ENCODE results near the gene PITPNM2. TPM values are rescaled to one million over a fixed set of nuclear protein-coding genes. Genes with fewer than 3 reads are reported as not detected.
A peak's percentile ranks its signal among the peaks of the same experiment; 100 is the strongest.

Gene PITPNM2
- polyA plus RNA-seq, 1 donor (not counting 4 experiments of a cell fraction or from before 2014, with no cell fraction given) = 1.4 TPM

GRCh38 chr12:123115409-123116121, 35.3 kb downstream of the PITPNM2 start:
- Histone ChIP-seq H3K4me2 (ENCODE audit: control insufficient read depth, extremely low read depth, insufficient read depth, low read depth, low read length) (peak overlapping the region; percentile 29), H3K79me2 (ENCODE audit: control insufficient read depth, insufficient read depth, low read length) (no peaks in the 10 kb centered on the region), H3K9ac (ENCODE audit: control insufficient read depth, extremely low read depth, insufficient read depth, low read length) (no peak overlapping the region), H3K4me3 (ENCODE audit: control insufficient read depth in 2 of 3, extremely low read depth in 1 of 3, insufficient read depth in 2 of 3, low read depth in 1 of 3, low read length in 3 of 3) (no peak overlapping the region), H3K9me1 (ENCODE audit: control insufficient read depth, extremely low read depth, insufficient read depth, low read length) (peaks cover 4% of the 10 kb centered on the region), H3K9me3 (ENCODE audit: control insufficient read depth, low read depth, low read length) (no peaks in the 10 kb centered on the region), H3K36me3 (ENCODE audit: control insufficient read depth in 2 of 2, extremely low read depth in 1 of 2, insufficient read depth in 2 of 2, low read length in 2 of 2) (no peaks in the 10 kb centered on the region), H3K27ac (ENCODE audit: control insufficient read depth, insufficient read depth, low read length) (no peak overlapping the region), H2AFZ (ENCODE audit: control insufficient read depth, low read length) (no peak overlapping the region), H3K27me3 (ENCODE audit: control insufficient read depth, extremely low read depth, insufficient read depth, low read length) (no peaks in the 10 kb centered on the region), H3K4me1 (ENCODE audit: control insufficient read depth, extremely low read depth, insufficient read depth, low read length) (peaks cover 22% of the 10 kb centered on the region), H4K20me1 (ENCODE audit: control insufficient read depth, extremely low read depth, insufficient read depth, low read length) (peaks cover 3% of the 10 kb centered on the region)
- FAIRE-seq (peak; percentile 80), DNase-seq (ENCODE audit: low read depth, low spot score) (peak; percentile 46)
- TF ChIP-seq CTCF (optimal IDR thresholded peaks at IDR 0.05 in 1 of 3, IDR thresholded peaks at IDR 0.05 in 1 of 3, conservative IDR thresholded peaks at IDR 0.05 in 1 of 3; ENCODE audit: extremely low read depth in 1 of 3, insufficient read depth in 2 of 3, low read length in 3 of 3) = no peak
- no peak for TF ChIP-seq EZH2 (IDR thresholded peaks at IDR 0.05; ENCODE audit: low read length)
- dilution Hi-C loops (cut with MboI; ENCODE audit: extremely low pct_ligation_motif_present, low sequenced_read_pairs) = no loop called here

GRCh38 chr12:123114304-123115083, 36.4 kb downstream of the PITPNM2 start:
- Histone ChIP-seq H3K36me3 (ENCODE audit: control insufficient read depth in 2 of 2, extremely low read depth in 1 of 2, insufficient read depth in 2 of 2, low read length in 2 of 2) (peaks cover 0 to under 1% of the 10 kb centered on the region in 2 experiments), H3K79me2 (ENCODE audit: control insufficient read depth, insufficient read depth, low read length) (no peaks in the 10 kb centered on the region), H3K4me1 (ENCODE audit: control insufficient read depth, extremely low read depth, insufficient read depth, low read length) (peaks cover 20% of the 10 kb centered on the region), H3K9me1 (ENCODE audit: control insufficient read depth, extremely low read depth, insufficient read depth, low read length) (no peaks in the 10 kb centered on the region), H3K9ac (ENCODE audit: control insufficient read depth, extremely low read depth, insufficient read depth, low read length) (no peak overlapping the region), H3K27ac (ENCODE audit: control insufficient read depth, insufficient read depth, low read length) (no peak overlapping the region), H2AFZ (ENCODE audit: control insufficient read depth, low read length) (no peak overlapping the region), H3K4me2 (ENCODE audit: control insufficient read depth, extremely low read depth, insufficient read depth, low read depth, low read length) (peak overlapping the region; percentile 7), H4K20me1 (ENCODE audit: control insufficient read depth, extremely low read depth, insufficient read depth, low read length) (peaks cover 3% of the 10 kb centered on the region), H3K27me3 (ENCODE audit: control insufficient read depth, extremely low read depth, insufficient read depth, low read length) (no peaks in the 10 kb centered on the region), H3K9me3 (ENCODE audit: control insufficient read depth, low read depth, low read length) (no peaks in the 10 kb centered on the region), H3K4me3 (ENCODE audit: control insufficient read depth in 2 of 3, extremely low read depth in 1 of 3, insufficient read depth in 2 of 3, low read depth in 1 of 3, low read length in 3 of 3) (no peak overlapping the region)
- FAIRE-seq = peak; percentile 9
- TF ChIP-seq CTCF (optimal IDR thresholded peaks at IDR 0.05 in 1 of 3, IDR thresholded peaks at IDR 0.05 in 1 of 3, conservative IDR thresholded peaks at IDR 0.05 in 1 of 3; ENCODE audit: extremely low read depth in 1 of 3, insufficient read depth in 2 of 3, low read length in 3 of 3) (no peak), EZH2 (IDR thresholded peaks at IDR 0.05; ENCODE audit: low read length) (no peak)
- dilution Hi-C loops (cut with MboI; ENCODE audit: extremely low pct_ligation_motif_present, low sequenced_read_pairs) = no loop called here
- no peak for DNase-seq (ENCODE audit: low read depth, low spot score)
